ENCODE data around the gene ABLIM2. TPM values are rescaled to one million over a fixed set of nuclear protein-coding genes. Genes with fewer than 3 reads are reported as not detected.

ABLIM2 gene
- total RNA-seq, 5 donors from 2014 or later (not counting 1 experiment from before 2014, with no cell fraction given) = 2.6 to 7.0 (median 5.5) TPM

DNA sequence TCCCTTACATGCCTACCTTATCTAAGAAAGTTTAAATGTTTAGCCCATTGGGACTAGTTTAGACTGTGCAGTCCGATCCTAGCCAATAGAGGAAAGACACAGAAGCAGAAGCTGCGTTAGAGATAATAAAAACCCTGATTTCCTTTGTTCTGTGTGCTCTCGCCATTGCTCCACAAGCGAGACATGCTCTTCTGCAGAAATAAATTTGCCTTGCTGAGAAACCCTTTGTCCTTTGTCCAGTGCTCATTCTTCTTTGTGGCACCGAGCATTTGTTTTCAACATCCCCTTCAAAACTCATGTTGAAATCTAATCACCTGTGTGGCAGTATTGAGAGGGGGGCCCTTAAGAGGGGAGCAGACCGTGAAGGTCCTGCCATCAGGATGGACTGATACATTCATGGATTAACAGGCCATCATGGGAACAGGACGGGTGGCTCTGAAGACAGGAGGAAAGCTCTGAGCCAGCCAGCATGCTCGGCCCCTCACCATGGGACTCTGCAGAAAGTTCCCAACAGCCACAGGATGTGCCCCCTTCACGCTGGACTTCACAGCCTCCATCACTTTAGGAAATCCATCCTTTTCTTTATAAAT, 94.5 kb downstream of the ABLIM2 start:
- Histone ChIP-seq H3K27ac (ENCODE audit: low read length) (no peak overlapping the region), H3K9me3 (no peaks in the 10 kb centered on the region), H3K36me3 (ENCODE audit: control insufficient read depth in 2 of 2, extremely low read depth in 1 of 2, insufficient read depth in 1 of 2, low read length in 1 of 2) (no peaks in the 10 kb centered on the region), H3K27me3 (replicated peaks in 1 of 2; ENCODE audit: control insufficient read depth in 2 of 2, extremely low read depth in 1 of 2, insufficient read depth in 2 of 2, low read length in 1 of 2) (peaks cover 0 to 6% of the 10 kb centered on the region in 2 experiments), H3K4me1 (ENCODE audit: control insufficient read depth in 1 of 2, extremely low read depth in 1 of 2, insufficient read depth in 2 of 2, low read length in 2 of 2) (no peaks in the 10 kb centered on the region), H3K4me3 (ENCODE audit: control insufficient read depth in 1 of 2, extremely low read depth in 1 of 2, low read length in 1 of 2) (no peak overlapping the region)
- ChIA-PET CTCF (no interaction called here), POLR2A (no interaction called here)
- no peak overlapping the region for H3K27ac Mint-ChIP-seq
- H3K36me3 Mint-ChIP-seq = peaks cover 30% of the 10 kb centered on the region
- no peaks in the 10 kb centered on the region for H3K4me1 Mint-ChIP-seq
- no peak overlapping the region for H3K4me3 Mint-ChIP-seq
- DNase-seq = no peak
- 82% methylated on average over 7 of the region's 9 CpGs for WGBS (ENCODE audit: insufficient coverage)
- peaks cover 9 to 22% (median 20%) of the 10 kb centered on the region in 3 donors for H3K9me3 Mint-ChIP-seq
- no peaks in the 10 kb centered on the region for H3K27me3 Mint-ChIP-seq
- ATAC-seq (replicated peaks in 1 of 4) = no peak

DNA sequence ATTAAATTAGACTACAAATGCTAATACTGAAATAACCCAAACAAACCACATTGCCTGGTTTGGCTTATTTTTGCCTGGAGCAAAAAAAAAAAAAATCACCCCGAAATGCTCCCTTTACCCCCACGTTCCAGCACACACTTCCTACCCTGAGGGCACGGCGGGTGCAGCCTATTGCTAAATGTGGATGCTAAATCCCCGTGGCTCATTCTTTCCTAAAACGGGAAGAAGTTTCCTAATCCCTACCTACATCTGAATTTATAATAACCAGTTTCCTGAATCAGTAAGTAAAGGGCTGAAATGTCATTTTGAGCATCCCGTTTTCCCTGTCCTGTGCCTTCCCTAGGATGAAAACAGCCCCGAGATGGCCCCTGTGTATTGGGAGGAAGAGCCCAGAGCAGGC, 97.0 kb downstream of the ABLIM2 start:
- ChIA-PET CTCF (no interaction called here), POLR2A (no interaction called here)
- H3K27me3 ChIP-seq (replicated peaks in 1 of 2; ENCODE audit: control insufficient read depth in 2 of 2, extremely low read depth in 1 of 2, insufficient read depth in 2 of 2, low read length in 1 of 2) = peaks cover 0 to 9% of the 10 kb centered on the region in 2 experiments
- Mint-ChIP-seq H3K36me3 (peaks cover 32% of the 10 kb centered on the region), H3K4me1 (no peaks in the 10 kb centered on the region), H3K27me3 (no peaks in the 10 kb centered on the region), H3K27ac (no peak overlapping the region), H3K4me3 (no peak overlapping the region), H3K9me3 (peaks cover 9 to 22% (median 20%) of the 10 kb centered on the region in 3 donors)
- no peaks in the 10 kb centered on the region for H3K9me3 ChIP-seq
- H3K36me3 ChIP-seq (ENCODE audit: control insufficient read depth in 2 of 2, extremely low read depth in 1 of 2, insufficient read depth in 1 of 2, low read length in 1 of 2) = no peaks in the 10 kb centered on the region
- no peak overlapping the region for H3K27ac ChIP-seq (ENCODE audit: low read length)
- 60% methylated on average over 1 of the region's 8 CpGs for WGBS (ENCODE audit: insufficient coverage)
- no peak overlapping the region for H3K4me3 ChIP-seq (ENCODE audit: control insufficient read depth in 1 of 2, extremely low read depth in 1 of 2, low read length in 1 of 2)
- no peak for ATAC-seq (replicated peaks in 1 of 4)
- no peak for DNase-seq
- H3K4me1 ChIP-seq (ENCODE audit: control insufficient read depth in 1 of 2, extremely low read depth in 1 of 2, insufficient read depth in 2 of 2, low read length in 2 of 2) = no peaks in the 10 kb centered on the region

DNA sequence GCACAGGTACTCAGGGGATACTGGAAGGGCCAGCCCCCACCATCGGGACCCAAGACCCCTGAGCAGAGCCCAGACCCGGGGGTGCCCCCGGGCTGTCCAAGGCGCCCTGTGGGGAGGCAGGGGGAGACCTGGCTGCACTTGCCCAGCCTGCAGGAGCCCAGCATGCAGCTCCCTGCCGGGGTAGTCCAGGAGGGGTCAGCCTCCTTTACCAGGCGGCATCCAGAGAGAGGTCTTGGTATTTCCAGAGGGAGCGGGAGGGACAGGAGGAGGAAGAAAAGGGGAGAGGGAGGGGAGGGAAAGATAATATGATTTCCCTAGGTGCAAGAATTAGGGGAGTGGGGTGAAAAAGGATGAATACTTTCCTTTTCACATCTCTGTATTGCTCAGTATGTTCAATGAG, 97.5 kb downstream of the ABLIM2 start:
- Histone ChIP-seq H3K27ac (ENCODE audit: low read length) (no peak overlapping the region), H3K4me3 (ENCODE audit: control insufficient read depth in 1 of 2, extremely low read depth in 1 of 2, low read length in 1 of 2) (no peak overlapping the region), H3K36me3 (ENCODE audit: control insufficient read depth in 2 of 2, extremely low read depth in 1 of 2, insufficient read depth in 1 of 2, low read length in 1 of 2) (no peaks in the 10 kb centered on the region), H3K27me3 (replicated peaks in 1 of 2; ENCODE audit: control insufficient read depth in 2 of 2, extremely low read depth in 1 of 2, insufficient read depth in 2 of 2, low read length in 1 of 2) (peaks cover 0 to 9% of the 10 kb centered on the region in 2 experiments), H3K4me1 (ENCODE audit: control insufficient read depth in 1 of 2, extremely low read depth in 1 of 2, insufficient read depth in 2 of 2, low read length in 2 of 2) (no peaks in the 10 kb centered on the region), H3K9me3 (no peaks in the 10 kb centered on the region)
- Mint-ChIP-seq H3K27ac (no peak overlapping the region), H3K36me3 (peaks cover 32% of the 10 kb centered on the region), H3K4me1 (no peaks in the 10 kb centered on the region), H3K4me3 (no peak overlapping the region), H3K9me3 (peaks cover 9 to 22% (median 20%) of the 10 kb centered on the region in 3 donors), H3K27me3 (no peaks in the 10 kb centered on the region)
- ChIA-PET CTCF (interaction anchor here in 1 of 2 donors (0.6 kb wide), 1 partner anchor 786 kb away, joined by 3 read pairs; no protein-coding TSS in a partner anchor), POLR2A (no interaction called here)
- 61% methylated on average over 7 of the region's 7 CpGs for WGBS (ENCODE audit: insufficient coverage)
- ATAC-seq (replicated peaks in 1 of 4) (no peak), DNase-seq (no peak)

DNA sequence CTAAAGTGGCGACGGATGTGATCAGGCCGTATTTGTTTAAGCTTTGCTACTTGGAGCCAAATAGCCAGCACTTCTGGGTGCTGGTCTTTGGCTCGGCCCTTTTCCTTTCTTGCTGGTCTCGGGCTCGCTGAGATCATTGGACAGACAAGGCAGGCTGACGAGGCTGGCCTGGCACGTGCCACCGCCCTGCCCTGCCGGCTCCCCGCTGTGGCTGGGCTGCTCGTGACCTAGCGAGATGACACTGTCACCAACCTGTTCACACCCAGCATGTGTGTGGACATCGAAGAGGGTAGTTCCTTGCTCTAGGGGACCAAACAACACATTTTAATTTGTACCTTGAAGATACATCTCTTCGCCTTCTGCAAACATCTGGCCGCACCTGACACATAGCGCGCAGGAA, 98.0 kb downstream of the ABLIM2 start:
- Mint-ChIP-seq H3K27ac (no peak overlapping the region), H3K36me3 (peaks cover 32% of the 10 kb centered on the region), H3K4me1 (no peaks in the 10 kb centered on the region), H3K27me3 (no peaks in the 10 kb centered on the region), H3K4me3 (no peak overlapping the region), H3K9me3 (peaks cover 9 to 22% (median 20%) of the 10 kb centered on the region in 3 donors)
- Histone ChIP-seq H3K27me3 (replicated peaks in 1 of 2; ENCODE audit: control insufficient read depth in 2 of 2, extremely low read depth in 1 of 2, insufficient read depth in 2 of 2, low read length in 1 of 2) (peaks cover 0 to 9% of the 10 kb centered on the region in 2 experiments), H3K36me3 (ENCODE audit: control insufficient read depth in 2 of 2, extremely low read depth in 1 of 2, insufficient read depth in 1 of 2, low read length in 1 of 2) (no peaks in the 10 kb centered on the region), H3K27ac (ENCODE audit: low read length) (no peak overlapping the region), H3K4me3 (ENCODE audit: control insufficient read depth in 1 of 2, extremely low read depth in 1 of 2, low read length in 1 of 2) (no peak overlapping the region), H3K4me1 (ENCODE audit: control insufficient read depth in 1 of 2, extremely low read depth in 1 of 2, insufficient read depth in 2 of 2, low read length in 2 of 2) (no peaks in the 10 kb centered on the region), H3K9me3 (no peaks in the 10 kb centered on the region)
- 91% methylated on average over 17 of the region's 18 CpGs for WGBS (ENCODE audit: insufficient coverage)
- DNase-seq = no peak
- ChIA-PET CTCF (interaction anchor here in 1 of 2 donors (0.6 kb wide), 1 partner anchor 786 kb away, joined by 3 read pairs; no protein-coding TSS in a partner anchor), POLR2A (no interaction called here)
- no peak for ATAC-seq (replicated peaks in 1 of 4)

DNA sequence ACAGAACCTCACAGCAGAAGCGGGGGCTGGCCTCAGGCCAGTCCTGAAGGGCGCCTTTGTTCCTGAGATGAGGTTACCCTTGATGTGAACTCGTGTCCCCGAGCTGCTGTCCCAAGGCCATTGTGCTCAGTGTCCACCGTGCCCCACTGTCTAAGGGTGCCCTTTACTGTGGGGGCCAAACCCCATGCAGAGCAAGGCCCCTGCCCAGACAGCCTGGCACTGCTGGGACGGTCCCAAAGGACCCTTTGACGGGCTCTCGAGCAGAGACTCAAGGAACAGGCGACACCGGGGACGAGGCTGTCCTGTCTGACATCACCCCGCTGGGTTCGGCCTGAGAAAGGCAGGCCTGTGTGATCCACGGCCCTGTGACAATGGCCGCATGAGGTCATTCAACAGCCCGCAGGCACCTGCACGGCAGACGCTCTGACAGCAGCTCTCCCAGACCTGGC, 100.6 kb downstream of the ABLIM2 start:
- Mint-ChIP-seq H3K4me1 (no peaks in the 10 kb centered on the region), H3K27ac (no peak overlapping the region), H3K4me3 (no peak overlapping the region), H3K27me3 (no peaks in the 10 kb centered on the region), H3K9me3 (peaks cover 0 to 9% (median 9%) of the 10 kb centered on the region in 3 donors), H3K36me3 (peaks cover 30% of the 10 kb centered on the region)
- DNase-seq (no peak), ATAC-seq (replicated peaks in 1 of 4) (no peak)
- peaks cover 0 to 8% of the 10 kb centered on the region in 2 experiments for H3K27me3 ChIP-seq (replicated peaks in 1 of 2; ENCODE audit: control insufficient read depth in 2 of 2, extremely low read depth in 1 of 2, insufficient read depth in 2 of 2, low read length in 1 of 2)
- no peaks in the 10 kb centered on the region for H3K36me3 ChIP-seq (ENCODE audit: control insufficient read depth in 2 of 2, extremely low read depth in 1 of 2, insufficient read depth in 1 of 2, low read length in 1 of 2)
- no peaks in the 10 kb centered on the region for H3K9me3 ChIP-seq
- ChIA-PET CTCF (no interaction called here), POLR2A (no interaction called here)
- WGBS (ENCODE audit: insufficient coverage) = 92% methylated on average over 18 of the region's 18 CpGs
- no peak overlapping the region for H3K27ac ChIP-seq (ENCODE audit: low read length)
- no peaks in the 10 kb centered on the region for H3K4me1 ChIP-seq (ENCODE audit: control insufficient read depth in 1 of 2, extremely low read depth in 1 of 2, insufficient read depth in 2 of 2, low read length in 2 of 2)
- no peak overlapping the region for H3K4me3 ChIP-seq (ENCODE audit: control insufficient read depth in 1 of 2, extremely low read depth in 1 of 2, low read length in 1 of 2)

DNA sequence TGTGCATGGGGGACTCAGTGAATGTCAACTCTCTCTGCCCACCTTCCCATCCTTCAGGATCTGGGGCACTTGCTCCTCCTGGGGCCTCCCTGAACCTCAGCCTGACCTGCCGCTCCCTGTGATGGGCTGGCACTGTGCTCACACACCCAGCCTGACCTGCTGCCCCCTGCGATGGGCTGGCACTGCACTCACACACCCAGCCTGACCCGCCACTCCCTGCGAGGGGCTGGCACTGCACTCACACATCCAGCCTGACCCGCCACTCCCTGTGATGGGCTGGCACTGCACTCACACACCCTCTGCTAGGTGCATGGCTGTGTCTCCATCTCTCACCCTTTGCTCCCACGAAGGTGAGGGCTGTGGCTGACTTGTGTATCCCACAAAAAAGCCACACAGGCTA, 103.4 kb downstream of the ABLIM2 start:
- H3K27ac ChIP-seq (ENCODE audit: low read length) = no peak overlapping the region
- POLR2A ChIA-PET = no interaction called here
- WGBS (ENCODE audit: insufficient coverage) = 87% methylated on average over 3 of the region's 6 CpGs

More for the DNA sequence above, 103.4 kb downstream of the ABLIM2 start:
- peaks cover 0 to 9% (median 9%) of the 10 kb centered on the region in 3 donors for H3K9me3 Mint-ChIP-seq
- Histone ChIP-seq H3K36me3 (ENCODE audit: control insufficient read depth in 2 of 2, extremely low read depth in 1 of 2, insufficient read depth in 1 of 2, low read length in 1 of 2) (no peaks in the 10 kb centered on the region), H3K4me1 (ENCODE audit: control insufficient read depth in 1 of 2, extremely low read depth in 1 of 2, insufficient read depth in 2 of 2, low read length in 2 of 2) (no peaks in the 10 kb centered on the region), H3K4me3 (ENCODE audit: control insufficient read depth in 1 of 2, extremely low read depth in 1 of 2, low read length in 1 of 2) (no peak overlapping the region), H3K27me3 (replicated peaks in 1 of 2; ENCODE audit: control insufficient read depth in 2 of 2, extremely low read depth in 1 of 2, insufficient read depth in 2 of 2, low read length in 1 of 2) (peaks cover 0 to 13% of the 10 kb centered on the region in 2 experiments), H3K9me3 (no peaks in the 10 kb centered on the region)
- CTCF ChIA-PET = interaction anchor here in 1 of 2 donors (0.6 kb wide), 1 partner anchor 254 kb away, joined by 3 read pairs; no protein-coding TSS in a partner anchor
- no peaks in the 10 kb centered on the region for H3K27me3 Mint-ChIP-seq
- no peak overlapping the region for H3K27ac Mint-ChIP-seq
- H3K36me3 Mint-ChIP-seq = peaks cover 24% of the 10 kb centered on the region
- no peak overlapping the region for H3K4me3 Mint-ChIP-seq
- H3K4me1 Mint-ChIP-seq = no peaks in the 10 kb centered on the region
- DNase-seq = no peak
- no peak for ATAC-seq (replicated peaks in 1 of 4)
